H1 (cell line): ENCODE measurements around the gene ADAMTS13. TPM values are rescaled to one million over a fixed set of nuclear protein-coding genes. Genes with fewer than 3 reads are reported as not detected.
A peak's percentile ranks its signal among the peaks of the same experiment; 100 is the strongest.

Experiments
- CTCF ChIA-PET: fragments of 300-600 bp; sonication (Branson Sonifier 250); formaldehyde crosslinking; loops from one replicate; lab custom pipeline; 2021; ENCODE audit not compliant: partially characterized antibody; lab: Charles Lee
- POLR2A ChIA-PET: fragments of 300-600 bp; sonication (Branson Sonifier 250); formaldehyde crosslinking; loops from one replicate; lab custom pipeline; 2021; ENCODE audit warnings: inconsistent platforms; ENCODE audit not compliant: partially characterized antibody; lab: Charles Lee
- DNase-seq, 2 experiments: peaks; one replicate each; pipeline versions ENCODE4 v3.0.0 to v3.0.0-alpha.2; 2010 to 2022; ENCODE audit warnings: low spot score in 2 of 2, low read depth in 1 of 2, mixed read lengths in 1 of 2
- FAIRE-seq: peaks from 2 replicates; lab custom pipeline; 2011; peaks lifted over from hg19 to GRCh38; lab: Jason Lieb, UNC
- H2AFZ ChIP-seq: 2 replicates; pipeline ENCODE4 v1.8.1; 2012; ENCODE audit warnings: low read length, inconsistent platforms
- H2AK5ac ChIP-seq: 2 replicates; pipeline ENCODE4 v1.6.1; 2013; ENCODE audit warnings: low read depth, low read length
- H2BK120ac ChIP-seq: replicated peaks from 2 replicates; pipeline ENCODE3; 2013; ENCODE audit warnings: low read depth, low read length, inconsistent platforms
- H2BK12ac ChIP-seq: 2 replicates; pipeline ENCODE4 v1.6.1; 2013; ENCODE audit warnings: low read depth, low read length
- H2BK15ac ChIP-seq: 2 replicates; pipeline ENCODE4 v1.6.1; 2013; ENCODE audit warnings: low read length
- H2BK20ac ChIP-seq: 2 replicates; pipeline ENCODE4 v1.6.1; 2013; ENCODE audit warnings: low read length
- H2BK5ac ChIP-seq: 2 replicates; pipeline ENCODE4 v1.6.1; 2013; ENCODE audit warnings: low read depth, low read length
- H3K14ac ChIP-seq: 2 replicates; pipeline ENCODE4 v1.6.1; 2013; ENCODE audit warnings: inconsistent platforms; ENCODE audit not compliant: insufficient read length
- H3K18ac ChIP-seq: 2 replicates; pipeline ENCODE4 v1.6.1; 2013; ENCODE audit warnings: low read length; ENCODE audit errors: extremely low read depth
- H3K23ac ChIP-seq: 2 replicates; pipeline ENCODE4 v1.6.1; 2013; ENCODE audit warnings: inconsistent platforms; ENCODE audit not compliant: insufficient read length
- H3K23me2 ChIP-seq: 2 replicates; pipeline ENCODE4 v1.6.1; 2013; ENCODE audit warnings: low read depth, low read length
- H3K27ac ChIP-seq: 2 replicates; pipeline ENCODE4 v1.6.1; 2011; ENCODE audit warnings: low read depth, low read length, inconsistent platforms
- H3K27me3 ChIP-seq, 4 experiments: replicated peaks in 1 of 4; 1 replicate in 1 of 4; 2 replicates in 3 of 4; pipeline versions ENCODE4 v1.6.1 to v1.8.1; 2011 to 2013; ENCODE audit warnings: low read length in 3 of 4, mild to moderate bottlenecking in 3 of 4, inconsistent platforms in 2 of 4, mixed read lengths in 2 of 4, moderate library complexity in 1 of 4; ENCODE audit not compliant: control insufficient read depth in 3 of 4, insufficient read depth in 3 of 4; ENCODE audit errors: extremely low read depth in 1 of 4
- H3K36me3 ChIP-seq, 4 experiments: 2 replicates each; pipeline versions ENCODE4 v1.6.1 to v1.8.1; 2011 to 2013; ENCODE audit warnings: mild to moderate bottlenecking in 4 of 4, low read length in 3 of 4, moderate library complexity in 2 of 4, control low read depth in 1 of 4, inconsistent platforms in 1 of 4; ENCODE audit not compliant: insufficient read depth in 4 of 4, control insufficient read depth in 2 of 4
- H3K4ac ChIP-seq: replicated peaks from 2 replicates; pipeline ENCODE3; 2013; ENCODE audit warnings: low read length, low read depth, mixed read lengths, inconsistent platforms; ENCODE audit not compliant: insufficient read length
- H3K4me1 ChIP-seq, 4 experiments: replicated peaks in 1 of 4; 1 replicate in 1 of 4; 2 replicates in 3 of 4; pipeline versions ENCODE4 v1.6.1 to v1.8.1; 2011 to 2013; ENCODE audit warnings: low read length in 3 of 4, inconsistent platforms in 2 of 4, mixed read lengths in 1 of 4; ENCODE audit not compliant: insufficient read depth in 4 of 4, control insufficient read depth in 3 of 4
- H3K4me2 ChIP-seq, 2 experiments: 2 replicates each; pipeline versions ENCODE4 v1.6.1 to v1.8.1; 2011 to 2013; ENCODE audit warnings: low read depth in 2 of 2, low read length in 2 of 2, control low read depth in 1 of 2, inconsistent platforms in 1 of 2, mild to moderate bottlenecking in 1 of 2; ENCODE audit not compliant: insufficient read depth in 1 of 2
- H3K4me3 ChIP-seq, 4 experiments: fragments of 200-600, 300-600 bp in 1 of 4; sonication (generic), shearing (Covaris generic), sonication (Bioruptor Twin) in 1 of 4; 2 replicates each; pipeline versions ENCODE4 v1.5.1 to v1.8.1; 2011 to 2016; ENCODE audit warnings: low read length in 4 of 4, low read depth in 3 of 4, control low read depth in 2 of 4, inconsistent platforms in 2 of 4, mild to moderate bottlenecking in 2 of 4, mixed read lengths in 1 of 4, moderate library complexity in 1 of 4; ENCODE audit not compliant: insufficient read depth in 2 of 4; ENCODE audit errors: extremely low read depth in 1 of 4
- H3K56ac ChIP-seq: replicated peaks from 2 replicates; pipeline ENCODE3; 2013; ENCODE audit warnings: low read depth, mild to moderate bottlenecking, mixed read lengths, low read length, inconsistent platforms; ENCODE audit not compliant: insufficient read length
- H3K79me1 ChIP-seq: 2 replicates; pipeline ENCODE4 v1.6.1; 2013; ENCODE audit warnings: low read depth, low read length, control low read depth
- H3K79me2 ChIP-seq, 2 experiments: 2 replicates each; pipeline versions ENCODE4 v1.6.1 to v1.8.1; 2012 to 2013; ENCODE audit warnings: low read length in 2 of 2, mild to moderate bottlenecking in 2 of 2, inconsistent platforms in 1 of 2; ENCODE audit not compliant: insufficient read depth in 2 of 2, control insufficient read depth in 1 of 2
- H3K9ac ChIP-seq, 4 experiments: replicated peaks in 1 of 4; 1 replicate in 1 of 4; 2 replicates in 3 of 4; pipeline versions ENCODE4 v1.6.1 to v1.8.1; 2011 to 2013; ENCODE audit warnings: low read depth in 3 of 4, low read length in 3 of 4, control low read depth in 2 of 4, mild to moderate bottlenecking in 2 of 4, moderate library complexity in 2 of 4, inconsistent platforms in 1 of 4; ENCODE audit errors: extremely low read depth in 1 of 4
- H3K9me3 ChIP-seq, 2 experiments: 2 replicates each; pipeline versions ENCODE4 v1.6.1 to v1.8.1; 2012 to 2013; ENCODE audit warnings: mild to moderate bottlenecking in 2 of 2, moderate library complexity in 2 of 2, control low read depth in 1 of 2, inconsistent platforms in 1 of 2, low read depth in 1 of 2, low read length in 1 of 2, mixed read lengths in 1 of 2; ENCODE audit not compliant: insufficient read depth in 2 of 2
- H4K20me1 ChIP-seq, 2 experiments: replicated peaks in 1 of 2; 2 replicates each; pipeline versions ENCODE3 to v1.8.1; 2011 to 2013; ENCODE audit warnings: inconsistent platforms in 2 of 2, low read length in 2 of 2, mild to moderate bottlenecking in 1 of 2; ENCODE audit not compliant: insufficient read depth in 2 of 2, control insufficient read depth in 1 of 2
- H4K5ac ChIP-seq: 2 replicates; pipeline ENCODE4 v1.6.1; 2013; ENCODE audit warnings: low read length, low read depth, mixed read lengths, inconsistent platforms; ENCODE audit not compliant: insufficient read length
- H4K8ac ChIP-seq: 2 replicates; pipeline ENCODE4 v1.8.0; 2013; ENCODE audit warnings: mild to moderate bottlenecking, moderate library complexity, low read length, inconsistent platforms; ENCODE audit not compliant: insufficient read depth; ENCODE audit errors: extremely low read depth
- H4K91ac ChIP-seq: replicated peaks from 2 replicates; pipeline ENCODE3; 2013; ENCODE audit warnings: low read length, mixed read lengths, inconsistent platforms; ENCODE audit not compliant: insufficient read length
- BRCA1 ChIP-seq: IDR thresholded peaks from 2 replicates; pipeline ENCODE4 v1.6.1; 2012; ENCODE audit warnings: low read depth, low read length, improper control_type of control experiment
- CBX5 ChIP-seq: fragments of 300-800, 300-1000 bp; sonication (generic); IDR thresholded peaks from 2 replicates; pipeline ENCODE4 v1.7.1; 2016; ENCODE audit warnings: antibody characterized with exemption, low read length, low read depth
- CTCF ChIP-seq, 3 experiments: IDR thresholded peaks; 1 replicate in 2 of 3; 2 replicates in 1 of 3; pipeline versions ENCODE4 v1.5.1 to v1.6.1; 2011; ENCODE audit warnings: low read length in 3 of 3, mild to moderate bottlenecking in 3 of 3, inconsistent platforms in 2 of 3, low read depth in 1 of 3, moderate library complexity in 1 of 3; ENCODE audit not compliant: insufficient read depth in 1 of 3; ENCODE audit errors: control extremely low read depth in 1 of 3
- E2F6 ChIP-seq: IDR thresholded peaks from 2 replicates; pipeline ENCODE4 v1.6.1; 2012; ENCODE audit warnings: inconsistent platforms
- EP300 ChIP-seq, 2 experiments: IDR thresholded peaks; 1 replicate in 1 of 2; 2 replicates in 1 of 2; pipeline ENCODE4 v1.6.1; 2011 to 2012; ENCODE audit warnings: low read depth in 2 of 2, low read length in 2 of 2, mild to moderate bottlenecking in 2 of 2, borderline replicate concordance in 1 of 2, inconsistent platforms in 1 of 2, moderate library complexity in 1 of 2
- MAX ChIP-seq: IDR thresholded peaks from 2 replicates; pipeline ENCODE4 v1.6.1; 2012; ENCODE audit warnings: inconsistent platforms
- NANOG ChIP-seq: IDR thresholded peaks from 2 replicates; pipeline ENCODE4 v1.6.1; 2011; ENCODE audit warnings: low read length, low read depth, mild to moderate bottlenecking, inconsistent platforms; ENCODE audit not compliant: insufficient read depth, poor library complexity, severe bottlenecking
- POLR2A ChIP-seq, 2 experiments: IDR thresholded peaks; 1 replicate in 1 of 2; 2 replicates in 1 of 2; pipeline ENCODE4 v1.6.1; 2011; ENCODE audit warnings: low read depth in 2 of 2, low read length in 2 of 2, mild to moderate bottlenecking in 2 of 2; ENCODE audit errors: control extremely low read depth in 1 of 2
- SIX5 ChIP-seq: IDR thresholded peaks from 2 replicates; pipeline ENCODE4 v1.6.1; 2011; ENCODE audit warnings: mild to moderate bottlenecking, low read depth, low read length
- YY1 ChIP-seq: IDR thresholded peaks from 2 replicates; pipeline ENCODE4 v1.6.1; 2011; ENCODE audit warnings: low read depth, mild to moderate bottlenecking, low read length
- WGBS, 2 experiments: shearing (Covaris generic) in 1 of 2; methylation state at CpG; one replicate each; pipeline versions ENCODE4 v1.1.6 to v1.1.7; 2013 to 2015; ENCODE audit warnings: low lambda C conversion rate in 2 of 2, mixed read lengths in 2 of 2, inconsistent platforms in 1 of 2, low coverage in 1 of 2, missing lambda C conversion rate in 1 of 2; ENCODE audit not compliant: insufficient replicate concordance in 2 of 2, insufficient coverage in 1 of 2, insufficient read length in 1 of 2; ENCODE audit errors: extremely low coverage in 1 of 2, missing lambda C conversion rate in 1 of 2; 5-methylcytosine and 5-hydroxymethylcytosine counted together
- polyA plus RNA-seq, 7 experiments: library from polyadenylated mRNA; depleted of rRNA in 3 of 7; stranded (reverse) in 5 of 7; unstranded in 2 of 7; fragments of >200 nt in 5 of 7; fragments of 200-250 nt in 2 of 7; gene quantifications; 1 replicate in 5 of 7; 2 replicates in 1 of 7; 4 replicates in 1 of 7; pipeline versions ENCODE4 v1.2.1 to v1.2.3, GENCODE V29; 2011 to 2013; ENCODE audit warnings: missing spikeins in 2 of 7, mixed read lengths in 2 of 7
- total RNA-seq: library from RNA; stranded (reverse); fragmentation: NEBNext Ultra II Directional; extraction: Animal tissue kit (Norgen Biotek cat#: 25700); gene quantifications from 2 replicates; pipeline ENCODE4 v1.2.1, GENCODE V29; 2021

The ADAMTS13 gene
- total and polyA plus RNA-seq, 2 of the 8 experiments (the other 6 are each of a cell fraction or from before 2014, with no cell fraction given): 4.4 to 5.8 TPM

GRCh38 chr9:133470988-133471387 is 48.8 kb downstream of the ADAMTS13 start:
- Histone ChIP-seq H3K79me1 (no peaks in the 10 kb centered on the region; the same call in none of the 2 replicates), H3K18ac (peak overlapping the region; percentile 32; the same call in 1 of the 2 replicates), H3K4me3 (no peak overlapping the region), H2BK5ac (no peak overlapping the region), H3K36me3 (peaks cover 0 to 23% (median 6%) of the 10 kb centered on the region in 4 experiments; a peak in 5 of 8 replicates), H3K4ac (no peak overlapping the region), H4K5ac (no peak overlapping the region), H3K23me2 (no peaks in the 10 kb centered on the region), H2AFZ (no peak overlapping the region), H4K8ac (no peak overlapping the region), H2BK20ac (no peak overlapping the region), H3K14ac (no peak overlapping the region), H3K4me2 (no peak overlapping the region), H3K23ac (no peak overlapping the region), H3K27me3 (no peaks in the 10 kb centered on the region), H3K56ac (no peak overlapping the region), H3K79me2 (no peaks in the 10 kb centered on the region), H4K91ac (no peak overlapping the region), H3K9me3 (no peaks in the 10 kb centered on the region), H3K9ac (no peak overlapping the region), H3K27ac (no peak overlapping the region), H3K4me1 (no peaks in the 10 kb centered on the region; a peak in 2 of 7 replicates), H2BK120ac (no peak overlapping the region), H2AK5ac (no peak overlapping the region), H4K20me1 (peaks cover 4 to 26% of the 10 kb centered on the region in 2 experiments), H2BK12ac (no peak overlapping the region), H2BK15ac (no peak overlapping the region)
- WGBS, 2 experiments: 76% methylated on average over 5 of the region's 7 CpGs; no CpG with 5 or more reads in 1 of the 2 experiments
- FAIRE-seq: no peak
- ChIA-PET POLR2A (interaction anchor here (0.7 to 2.1 kb wide), 6 partner anchors 13 to 84 kb away, joined by 3 to 9 read pairs (median 4); no protein-coding TSS in a partner anchor), CTCF (interaction anchor here (0.9 to 1.5 kb wide), 6 partner anchors 8 to 255 kb away, joined by 3 to 5 read pairs (median 3); partner anchors contain the start of gene SLC2A6)
- no peak for DNase-seq
- TF ChIP-seq CBX5 (no peak), MAX (no peak), SIX5 (no peak), EP300 (IDR thresholded peaks at IDR 0.05; ENCODE audit: borderline replicate concordance in 1 of 2, low read depth in 2 of 2, low read length in 2 of 2) (no peak), E2F6 (no peak), CTCF (IDR thresholded peaks at IDR 0.05; ENCODE audit: control extremely low read depth in 1 of 3, insufficient read depth in 1 of 3, low read depth in 1 of 3, low read length in 3 of 3) (no peak), YY1 (no peak), NANOG (no peak), POLR2A (IDR thresholded peaks at IDR 0.05; ENCODE audit: control extremely low read depth in 1 of 2, low read depth in 2 of 2, low read length in 2 of 2) (no peak), BRCA1 (no peak)
